ENCODE measurements around the gene SLC37A1.

- TF ChIP-seq CTCF (IDR thresholded peaks at IDR 0.05; ENCODE audit: insufficient read depth, low read length) (no peak), POLR2AphosphoS5 (IDR thresholded peaks at IDR 0.05; ENCODE audit: low read depth) (no peak)
- TF ChIP-seq, protein P1, sequence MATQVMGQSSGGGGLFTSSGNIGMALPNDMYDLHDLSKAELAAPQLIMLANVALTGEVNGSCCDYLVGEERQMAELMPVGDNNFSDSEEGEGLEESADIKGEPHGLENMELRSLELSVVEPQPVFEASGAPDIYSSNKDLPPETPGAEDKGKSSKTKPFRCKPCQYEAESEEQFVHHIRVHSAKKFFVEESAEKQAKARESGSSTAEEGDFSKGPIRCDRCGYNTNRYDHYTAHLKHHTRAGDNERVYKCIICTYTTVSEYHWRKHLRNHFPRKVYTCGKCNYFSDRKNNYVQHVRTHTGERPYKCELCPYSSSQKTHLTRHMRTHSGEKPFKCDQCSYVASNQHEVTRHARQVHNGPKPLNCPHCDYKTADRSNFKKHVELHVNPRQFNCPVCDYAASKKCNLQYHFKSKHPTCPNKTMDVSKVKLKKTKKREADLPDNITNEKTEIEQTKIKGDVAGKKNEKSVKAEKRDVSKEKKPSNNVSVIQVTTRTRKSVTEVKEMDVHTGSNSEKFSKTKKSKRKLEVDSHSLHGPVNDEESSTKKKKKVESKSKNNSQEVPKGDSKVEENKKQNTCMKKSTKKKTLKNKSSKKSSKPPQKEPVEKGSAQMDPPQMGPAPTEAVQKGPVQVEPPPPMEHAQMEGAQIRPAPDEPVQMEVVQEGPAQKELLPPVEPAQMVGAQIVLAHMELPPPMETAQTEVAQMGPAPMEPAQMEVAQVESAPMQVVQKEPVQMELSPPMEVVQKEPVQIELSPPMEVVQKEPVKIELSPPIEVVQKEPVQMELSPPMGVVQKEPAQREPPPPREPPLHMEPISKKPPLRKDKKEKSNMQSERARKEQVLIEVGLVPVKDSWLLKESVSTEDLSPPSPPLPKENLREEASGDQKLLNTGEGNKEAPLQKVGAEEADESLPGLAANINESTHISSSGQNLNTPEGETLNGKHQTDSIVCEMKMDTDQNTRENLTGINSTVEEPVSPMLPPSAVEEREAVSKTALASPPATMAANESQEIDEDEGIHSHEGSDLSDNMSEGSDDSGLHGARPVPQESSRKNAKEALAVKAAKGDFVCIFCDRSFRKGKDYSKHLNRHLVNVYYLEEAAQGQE (IDR thresholded peaks at IDR 0.05; ENCODE audit: insufficient replicate concordance, low read depth): no peak
Observed at GRCh38 chr21:42514883-42515228, 1.2 kb downstream of the SLC37A1 start.
